HG03558 (cell line): ENCODE data around the gene SCGB1C1.

Experiments used
- ATAC-seq: cut with Tn5 transposase; IDR thresholded peaks from one replicate; pipeline ENCODE4 v1.9.1; 2021; ENCODE audit warnings: moderate number of reproducible peaks; ENCODE audit not compliant: unreplicated experiment; ENCODE audit errors: extremely low read depth

The SCGB1C1 gene

GRCh38 chr11:204587-205109 lies 11.8 kb downstream of the SCGB1C1 start:
- ATAC-seq: no peak

- no peak for ATAC-seq
Measured at GRCh38 chr11:205221-206001, 12.5 kb downstream of the SCGB1C1 start.

DNA sequence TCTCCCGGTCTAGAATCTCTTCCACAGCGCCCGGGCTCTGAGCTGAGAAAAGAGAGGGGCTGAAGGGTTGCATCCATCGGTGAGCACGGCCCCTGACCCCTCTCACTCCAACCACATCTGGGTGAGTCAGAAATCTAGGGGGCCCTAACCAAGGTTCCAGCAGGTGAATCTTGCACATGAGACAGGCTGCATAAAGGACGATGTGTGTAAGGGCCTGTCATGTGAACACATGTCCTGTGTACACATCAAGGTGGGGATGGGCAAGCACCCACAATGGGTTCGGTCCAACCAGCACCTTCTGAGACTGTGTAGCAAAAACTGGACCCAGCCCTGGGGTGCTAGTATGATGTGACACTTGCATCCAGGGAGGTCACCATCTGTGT lies 13.1 kb downstream of the SCGB1C1 start:
- no peak for ATAC-seq

DNA sequence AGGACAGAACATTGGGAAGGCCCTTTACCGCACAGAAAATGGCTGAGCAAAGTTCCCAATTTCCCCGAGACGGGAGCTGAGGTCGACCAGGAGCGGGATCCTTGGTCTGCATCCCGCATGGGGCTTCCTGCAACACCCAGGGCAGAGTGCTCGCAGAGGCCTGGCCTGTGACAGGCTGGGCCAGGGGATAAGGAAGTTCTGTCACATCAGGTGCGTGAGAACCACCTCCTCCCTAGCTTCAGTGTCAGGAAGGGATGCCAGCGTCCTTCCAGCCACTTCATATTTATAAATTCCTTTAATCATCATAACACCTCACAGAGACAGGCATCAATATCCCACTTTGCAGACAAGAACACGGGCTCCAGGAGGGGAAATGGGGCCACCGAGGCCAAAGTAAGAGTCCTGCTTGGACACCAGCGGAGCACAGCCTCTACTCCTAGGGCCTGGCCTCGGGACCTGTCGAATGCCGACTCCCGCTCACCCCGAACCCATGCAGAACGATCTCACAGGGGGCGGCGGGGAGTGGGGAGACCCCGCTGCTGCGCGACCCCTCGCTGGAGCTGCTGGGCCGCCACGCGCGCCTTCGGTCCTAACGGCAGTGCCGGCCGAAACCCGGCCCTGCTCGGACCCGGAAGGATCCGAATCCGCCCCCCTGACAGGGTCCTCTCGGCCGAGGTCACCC lies 13.8 kb downstream of the SCGB1C1 start:
- no peak for ATAC-seq

GRCh38 chr11:207208-207862 lies 14.5 kb downstream of the SCGB1C1 start, which contains the start of the genes BET1L and RIC8A:
Gene BET1L (minus strand): TSS chr11:207399. CDS start chr11:207321, 78 bp downstream.
Gene RIC8A (plus strand): TSS chr11:207708. CDS start chr11:208855, 1,147 bp downstream.
- ATAC-seq: peak; percentile 47

DNA sequence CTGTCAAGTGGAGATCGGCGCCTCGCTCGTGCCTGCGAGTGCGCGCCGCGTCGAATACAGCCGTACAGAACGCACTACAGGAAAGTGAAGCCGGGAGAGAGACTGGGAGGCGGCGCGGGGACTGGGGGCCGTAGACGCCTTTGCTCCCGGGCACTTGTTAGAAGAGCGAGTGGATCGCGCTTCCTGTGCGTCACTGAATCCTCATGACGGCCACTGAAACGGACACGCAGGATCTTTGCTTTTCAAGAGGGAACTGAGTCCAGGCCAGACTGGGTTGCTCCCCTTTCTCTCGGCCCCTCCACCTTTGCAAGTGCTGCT lies 14.9 kb downstream of the SCGB1C1 start:
- ATAC-seq: no peak

DNA sequence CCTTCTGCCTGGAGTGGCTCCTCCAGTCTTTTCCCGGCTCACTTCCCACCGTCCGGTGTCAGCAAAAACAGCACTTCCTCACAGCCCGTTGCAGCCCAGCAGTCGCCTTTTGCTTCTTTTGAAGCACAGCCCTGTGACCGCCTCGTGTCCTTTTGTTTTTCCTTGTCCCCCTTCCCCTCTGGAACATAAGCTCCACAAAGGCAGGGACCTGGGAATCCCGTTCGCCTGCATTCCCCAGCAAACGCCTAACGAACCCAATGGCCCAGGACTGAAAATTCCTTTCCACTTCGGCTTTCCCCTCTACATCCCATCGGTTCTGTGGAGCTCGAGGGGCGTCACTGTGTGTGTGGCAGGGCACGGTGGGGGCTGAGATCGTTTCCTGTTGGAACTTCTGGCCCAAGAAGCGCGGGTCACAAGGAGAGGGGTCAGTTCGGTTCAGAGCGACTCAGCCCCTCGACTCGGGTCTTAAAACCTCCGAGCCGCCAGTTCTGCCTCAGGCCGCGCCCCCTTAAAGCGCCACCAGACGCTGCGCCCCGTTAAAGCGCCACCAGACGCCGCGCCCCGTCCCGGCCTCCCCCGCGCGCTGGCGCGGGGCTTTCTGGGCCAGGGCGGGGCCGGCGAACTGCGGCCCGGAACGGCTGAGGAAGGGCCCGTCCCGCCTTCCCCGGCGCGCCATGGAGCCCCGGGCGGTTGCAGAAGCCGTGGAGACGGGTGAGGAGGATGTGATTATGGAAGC lies 15.5 kb downstream of the SCGB1C1 start:
- ATAC-seq: no peak

DNA sequence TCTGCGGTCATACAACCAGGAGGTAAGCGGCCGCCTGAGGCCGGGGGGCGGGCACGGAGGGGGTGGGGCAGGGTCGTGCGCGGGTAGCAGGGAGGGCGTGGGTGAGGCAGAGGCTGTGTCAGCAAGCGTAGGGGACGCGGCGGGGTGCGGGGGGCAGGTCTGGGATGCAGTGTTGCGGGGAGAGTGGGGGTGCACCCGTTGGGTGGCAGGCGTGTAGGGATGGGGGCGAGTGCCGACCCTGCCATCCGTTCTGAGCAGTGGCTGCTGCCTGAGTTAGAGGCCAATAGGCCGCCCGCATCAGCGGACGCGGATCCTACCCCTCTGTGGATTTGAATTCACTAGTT lies 16.0 kb downstream of the SCGB1C1 start:
- no peak for ATAC-seq

DNA sequence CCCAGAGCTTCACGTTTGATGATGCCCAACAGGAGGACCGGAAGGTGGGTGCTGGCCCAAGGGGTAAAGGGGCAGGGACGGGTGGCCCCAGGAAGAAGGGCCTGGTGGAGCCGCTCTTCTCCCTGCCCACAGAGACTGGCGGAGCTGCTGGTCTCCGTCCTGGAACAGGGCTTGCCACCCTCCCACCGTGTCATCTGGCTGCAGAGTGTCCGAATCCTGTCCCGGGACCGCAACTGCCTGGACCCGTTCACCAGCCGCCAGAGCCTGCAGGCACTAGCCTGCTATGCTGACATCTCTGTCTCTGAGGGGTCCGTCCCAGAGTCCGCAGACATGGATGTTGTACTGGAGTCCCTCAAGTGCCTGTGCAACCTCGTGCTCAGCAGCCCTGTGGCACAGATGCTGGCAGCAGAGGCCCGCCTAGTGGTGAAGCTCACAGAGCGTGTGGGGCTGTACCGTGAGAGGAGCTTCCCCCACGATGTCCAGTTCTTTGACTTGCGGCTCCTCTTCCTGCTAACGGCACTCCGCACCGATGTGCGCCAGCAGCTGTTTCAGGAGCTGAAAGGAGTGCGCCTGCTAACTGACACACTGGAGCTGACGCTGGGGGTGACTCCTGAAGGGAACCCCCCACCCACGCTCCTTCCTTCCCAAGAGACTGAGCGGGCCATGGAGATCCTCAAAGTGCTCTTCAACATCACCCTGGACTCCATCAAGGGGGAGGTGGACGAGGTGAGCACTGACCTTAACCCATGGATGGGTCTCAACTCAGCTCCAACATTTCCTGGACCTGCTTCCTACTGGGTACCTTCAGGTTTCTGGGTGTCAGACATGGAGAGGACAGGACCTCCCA lies 16.6 kb downstream of the SCGB1C1 start:
- ATAC-seq: no peak

DNA sequence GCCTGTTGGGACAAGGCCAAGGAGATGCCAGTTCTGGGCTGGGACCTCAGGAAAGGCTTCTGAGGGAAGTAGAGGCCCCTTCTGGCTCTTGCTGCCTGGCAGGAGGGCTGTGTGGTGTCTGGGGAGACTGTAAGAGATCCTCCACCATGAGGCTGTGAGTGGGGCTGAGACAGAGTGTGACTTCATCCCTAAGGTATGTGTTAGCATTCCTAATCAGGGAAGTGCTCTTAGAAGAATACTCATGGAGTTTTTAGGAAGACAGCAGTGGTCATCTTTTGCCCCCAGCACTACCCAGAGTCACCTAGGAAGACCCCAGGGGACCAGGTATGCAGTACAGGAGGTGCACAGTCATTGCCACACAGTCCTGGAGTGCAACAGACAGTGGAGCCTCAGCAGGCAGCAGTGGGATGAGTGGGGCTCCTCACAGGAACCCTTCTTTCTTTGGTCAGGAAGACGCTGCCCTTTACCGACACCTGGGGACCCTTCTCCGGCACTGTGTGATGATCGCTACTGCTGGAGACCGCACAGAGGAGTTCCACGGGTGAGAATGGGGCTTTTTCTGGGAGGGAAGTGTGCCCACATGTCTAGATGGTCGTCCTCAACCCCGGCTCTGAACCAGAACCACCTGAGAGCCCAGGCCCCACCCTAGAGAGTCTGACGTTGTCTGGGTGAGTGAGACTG lies 17.4 kb downstream of the SCGB1C1 start:
- no peak for ATAC-seq

DNA sequence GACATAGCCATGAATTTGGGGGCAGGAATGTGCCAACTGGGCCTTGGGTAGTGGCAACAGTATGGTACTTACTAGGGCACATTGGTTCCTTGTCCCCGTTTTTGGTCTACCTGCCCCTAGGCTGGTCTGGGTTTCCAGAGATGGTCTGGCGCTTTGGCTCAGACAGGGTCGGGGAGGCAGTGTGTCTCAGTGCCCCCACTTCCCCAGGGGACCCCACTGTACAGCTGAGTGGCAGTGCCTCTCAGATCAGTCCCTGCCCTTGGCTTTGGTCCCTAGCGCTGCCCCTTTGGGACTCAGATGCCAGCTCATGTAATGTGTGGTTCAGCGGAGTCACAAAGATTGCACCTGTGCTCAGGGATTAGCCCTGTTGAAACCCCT lies 17.9 kb downstream of the SCGB1C1 start:
- no peak for ATAC-seq

- ATAC-seq: no peak
Measured at GRCh38 chr11:211295-211694, 18.4 kb downstream of the SCGB1C1 start.

- no peak for ATAC-seq
Measured at GRCh38 chr11:211741-212140, 18.9 kb downstream of the SCGB1C1 start.

- ATAC-seq: no peak
Measured at GRCh38 chr11:212150-213100, 19.5 kb downstream of the SCGB1C1 start.

GRCh38 chr11:213111-213510 lies 20.2 kb downstream of the SCGB1C1 start:
- ATAC-seq: no peak

- no peak for ATAC-seq
Measured at GRCh38 chr11:214083-214482, 21.2 kb downstream of the SCGB1C1 start.

GRCh38 chr11:215581-216037 lies 22.7 kb downstream of the SCGB1C1 start:
- ATAC-seq: no peak
